OCI-LY1 (cell line): Measurements from ENCODE around the gene GJC2.

Experiments used
- H2AFZ ChIP-seq: fragments of 200-600 bp; sonication (generic), shearing (Covaris generic); 2 replicates; pipeline ENCODE4 v1.6.0; 2014; ENCODE audit warnings: antibody characterized with exemption, mild to moderate bottlenecking, low read length
- H3F3A ChIP-seq: fragments of 200-600 bp; sonication (generic), shearing (Covaris generic); 2 replicates; pipeline ENCODE4 v1.6.0; 2014; ENCODE audit warnings: mild to moderate bottlenecking, antibody characterized with exemption, low read length, moderate library complexity; ENCODE audit not compliant: insufficient read depth
- H3K27ac ChIP-seq: fragments of 200-600 bp; sonication (generic); 2 replicates; pipeline ENCODE4 v1.5.1; 2014; ENCODE audit warnings: low read length, mixed run types, mild to moderate bottlenecking, low read depth; ENCODE audit not compliant: poor library complexity, severe bottlenecking
- H3K27me3 ChIP-seq: fragments of 200-600 bp; sonication (generic); 2 replicates; pipeline ENCODE4 v1.6.0; 2014; ENCODE audit warnings: antibody characterized with exemption, mild to moderate bottlenecking, low read length, moderate library complexity; ENCODE audit not compliant: insufficient read depth
- H3K36me3 ChIP-seq: fragments of 200-600 bp; sonication (generic); 2 replicates; pipeline ENCODE4 v1.6.1; 2014; ENCODE audit warnings: mild to moderate bottlenecking, antibody characterized with exemption, low read length, moderate library complexity, mixed read lengths; ENCODE audit not compliant: insufficient read depth
- H3K4me1 ChIP-seq: fragments of 200-600 bp; sonication (generic); 2 replicates; pipeline ENCODE4 v1.5.1; 2014; ENCODE audit warnings: mild to moderate bottlenecking, low read length, moderate library complexity; ENCODE audit not compliant: insufficient read depth, severe bottlenecking
- H3K4me2 ChIP-seq: fragments of 200-600 bp; sonication (generic), shearing (Covaris generic); 2 replicates; pipeline ENCODE4 v1.6.1; 2014; ENCODE audit warnings: low read length
- H3K4me3 ChIP-seq: fragments of 200-600 bp; sonication (generic); 2 replicates; pipeline ENCODE4 v1.5.1; 2014; ENCODE audit warnings: low read length, low read depth, mild to moderate bottlenecking, mixed read lengths; ENCODE audit not compliant: poor library complexity, severe bottlenecking
- H3K79me2 ChIP-seq: fragments of 200-600 bp; shearing (Covaris generic); 2 replicates; pipeline ENCODE4 v1.6.1; 2016; ENCODE audit warnings: mixed run types, low read length, mixed read lengths; ENCODE audit not compliant: insufficient read depth
- H3K9ac ChIP-seq: fragments of 200-600 bp; sonication (generic), shearing (Covaris generic); 2 replicates; pipeline ENCODE4 v1.6.1; 2014; ENCODE audit warnings: mild to moderate bottlenecking, low read length, mixed read lengths
- H3K9me2 ChIP-seq: fragments of 200-600 bp; sonication (generic), shearing (Covaris generic); 2 replicates; pipeline ENCODE4 v1.6.1; 2014; ENCODE audit warnings: low read depth, mild to moderate bottlenecking, low read length, mixed read lengths
- H3K9me3 ChIP-seq: fragments of 200-600 bp; shearing (Covaris generic); 2 replicates; pipeline ENCODE4 v1.6.1; 2014; ENCODE audit warnings: low read length, mixed read lengths
- H4K20me1 ChIP-seq: fragments of 200-600 bp; sonication (generic), shearing (Covaris generic); 2 replicates; pipeline ENCODE4 v1.6.0; 2016; ENCODE audit warnings: mild to moderate bottlenecking, low read length; ENCODE audit not compliant: insufficient read depth
- EZH2 ChIP-seq: fragments of 200-600 bp; sonication (generic), shearing (Covaris generic); IDR thresholded peaks from 2 replicates; pipeline ENCODE4 v1.8.0; 2017; ENCODE audit warnings: borderline replicate concordance, mixed run types, mild to moderate bottlenecking, antibody characterized with exemption, low read length, moderate library complexity, mixed read lengths
- TF ChIP-seq, protein P1 (sequence below): fragments of 200-600 bp; sonication (generic), shearing (Covaris generic); IDR thresholded peaks from 2 replicates; pipeline ENCODE4 v1.5.1; 2017; ENCODE audit warnings: mild to moderate bottlenecking, antibody characterized with exemption, low read length, moderate library complexity, mixed read lengths

The GJC2 gene

DNA sequence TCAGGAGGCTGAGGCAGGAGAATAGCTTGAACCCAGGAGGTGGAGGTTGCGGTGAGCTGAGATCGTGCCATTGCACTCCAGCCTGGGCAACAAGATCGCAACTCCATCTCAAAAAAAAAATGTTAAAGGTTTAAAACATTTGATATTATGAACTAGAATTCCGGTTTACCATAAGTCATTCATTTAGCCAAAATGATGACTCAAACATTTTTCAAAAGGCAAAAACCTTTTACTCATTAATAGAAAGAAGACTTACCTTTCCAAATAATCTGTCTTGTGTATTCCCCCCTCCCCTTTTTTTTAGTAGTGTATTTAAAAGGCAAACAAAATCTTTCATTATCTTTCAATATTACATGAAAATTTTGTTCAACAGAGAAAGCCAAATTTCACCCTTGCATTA, 32.4 kb upstream of the GJC2 start:
- TF ChIP-seq, protein P1, sequence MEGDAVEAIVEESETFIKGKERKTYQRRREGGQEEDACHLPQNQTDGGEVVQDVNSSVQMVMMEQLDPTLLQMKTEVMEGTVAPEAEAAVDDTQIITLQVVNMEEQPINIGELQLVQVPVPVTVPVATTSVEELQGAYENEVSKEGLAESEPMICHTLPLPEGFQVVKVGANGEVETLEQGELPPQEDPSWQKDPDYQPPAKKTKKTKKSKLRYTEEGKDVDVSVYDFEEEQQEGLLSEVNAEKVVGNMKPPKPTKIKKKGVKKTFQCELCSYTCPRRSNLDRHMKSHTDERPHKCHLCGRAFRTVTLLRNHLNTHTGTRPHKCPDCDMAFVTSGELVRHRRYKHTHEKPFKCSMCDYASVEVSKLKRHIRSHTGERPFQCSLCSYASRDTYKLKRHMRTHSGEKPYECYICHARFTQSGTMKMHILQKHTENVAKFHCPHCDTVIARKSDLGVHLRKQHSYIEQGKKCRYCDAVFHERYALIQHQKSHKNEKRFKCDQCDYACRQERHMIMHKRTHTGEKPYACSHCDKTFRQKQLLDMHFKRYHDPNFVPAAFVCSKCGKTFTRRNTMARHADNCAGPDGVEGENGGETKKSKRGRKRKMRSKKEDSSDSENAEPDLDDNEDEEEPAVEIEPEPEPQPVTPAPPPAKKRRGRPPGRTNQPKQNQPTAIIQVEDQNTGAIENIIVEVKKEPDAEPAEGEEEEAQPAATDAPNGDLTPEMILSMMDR, result no peak
- no peak for TF ChIP-seq EZH2
- peaks cover 4% of the 10 kb centered on the region for H3K4me1 ChIP-seq
- no peaks in the 10 kb centered on the region for H3K36me3 ChIP-seq
- H3K27ac ChIP-seq, result no peak overlapping the region
- H3F3A ChIP-seq, result no peaks in the 10 kb centered on the region
- H3K27me3 ChIP-seq, result no peaks in the 10 kb centered on the region
- no peak overlapping the region for H3K9ac ChIP-seq
- no peaks in the 10 kb centered on the region for H4K20me1 ChIP-seq
- H3K79me2 ChIP-seq, result no peaks in the 10 kb centered on the region
- peaks cover 10% of the 10 kb centered on the region; the same call in 1 of the 2 replicates for H3K9me3 ChIP-seq
- H3K9me2 ChIP-seq, result no peaks in the 10 kb centered on the region
- no peak overlapping the region for H3K4me3 ChIP-seq
- no peak overlapping the region for H2AFZ ChIP-seq
- H3K4me2 ChIP-seq, result no peak overlapping the region

DNA sequence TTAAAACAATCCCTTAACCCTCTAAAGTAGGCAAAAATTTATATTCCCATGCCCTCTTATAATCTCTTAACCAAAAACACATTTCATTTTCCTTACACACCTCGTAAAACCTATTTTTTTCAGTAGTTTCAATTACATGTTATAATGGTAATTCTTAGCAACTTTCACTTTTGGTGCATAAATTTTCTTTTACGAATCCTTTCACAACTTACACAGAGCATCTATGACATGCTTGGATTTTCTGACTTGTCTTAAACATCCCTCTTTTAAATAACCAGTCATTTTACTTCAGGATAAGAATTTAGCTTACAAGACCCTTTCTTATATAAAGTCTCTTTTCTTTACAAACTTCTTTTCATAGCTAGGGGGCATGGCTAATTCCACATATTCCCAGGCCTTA, 31.7 kb upstream of the GJC2 start:
- no peaks in the 10 kb centered on the region for H3K36me3 ChIP-seq
- no peaks in the 10 kb centered on the region for H3K79me2 ChIP-seq
- H3K4me2 ChIP-seq, result no peak overlapping the region
- H3K27me3 ChIP-seq, result no peaks in the 10 kb centered on the region
- no peak overlapping the region for H3K4me3 ChIP-seq
- no peaks in the 10 kb centered on the region for H3K9me2 ChIP-seq
- peaks cover 4% of the 10 kb centered on the region for H3K4me1 ChIP-seq
- no peaks in the 10 kb centered on the region for H3F3A ChIP-seq
- H2AFZ ChIP-seq, result no peak overlapping the region
- peaks cover 10% of the 10 kb centered on the region; the same call in 1 of the 2 replicates for H3K9me3 ChIP-seq
- H3K27ac ChIP-seq, result no peak overlapping the region
- H4K20me1 ChIP-seq, result no peaks in the 10 kb centered on the region
- TF ChIP-seq EZH2, result no peak
- TF ChIP-seq, protein P1, result no peak
- no peak overlapping the region for H3K9ac ChIP-seq

DNA sequence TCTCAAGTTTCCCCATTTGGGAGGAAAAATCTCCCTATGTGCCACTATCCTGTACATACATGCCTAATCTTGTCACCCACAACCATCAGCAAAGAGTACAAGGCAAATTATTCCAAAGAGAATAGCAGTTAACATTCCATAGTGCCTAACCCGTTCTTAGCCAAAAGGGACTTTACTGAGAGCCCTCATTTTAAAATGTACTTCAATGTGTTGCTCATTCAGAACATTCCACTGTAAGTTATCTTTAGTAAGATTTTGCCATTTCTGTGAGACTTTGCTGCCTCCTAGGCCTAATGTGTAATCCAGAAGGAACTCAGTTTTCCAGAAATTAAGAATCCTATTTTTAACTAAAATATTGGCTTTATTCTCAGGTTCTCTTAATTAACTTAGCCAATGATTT, 29.4 kb upstream of the GJC2 start:
- Histone ChIP-seq H3K9me3 (peaks cover 10% of the 10 kb centered on the region; the same call in 1 of the 2 replicates), H3K27me3 (no peaks in the 10 kb centered on the region), H3K9me2 (no peaks in the 10 kb centered on the region), H2AFZ (no peak overlapping the region), H3K79me2 (no peaks in the 10 kb centered on the region), H3K9ac (no peak overlapping the region), H3F3A (no peaks in the 10 kb centered on the region), H3K27ac (no peak overlapping the region), H3K4me1 (peaks cover 4% of the 10 kb centered on the region), H3K4me3 (no peak overlapping the region), H4K20me1 (no peaks in the 10 kb centered on the region), H3K4me2 (no peak overlapping the region), H3K36me3 (no peaks in the 10 kb centered on the region)
- TF ChIP-seq, protein P1, result no peak
- no peak for TF ChIP-seq EZH2
